HepG2 (cell line): ENCODE results near the gene MAEA. TPM values are rescaled to one million over a fixed set of nuclear protein-coding genes. Genes with fewer than 3 reads are reported as not detected.

Experiments used
- ATAC-seq: fragments of 200-7000 bp; cut with Tn5 transposase; 3 replicates; pipeline ENCODE4 v1.9.1; 2020; ENCODE audit warnings: mild to moderate bottlenecking, moderate library complexity
- BruUV-seq: library from RNA; stranded (reverse); fragments of 400-500 nt; replicated peaks from 2 replicates; lab custom pipeline; 2021; lab: Mats Ljungman, UMichigan
- CTCF ChIA-PET: fragments of 300-600 bp; formaldehyde crosslinking; extraction: SDS; loops from one replicate; lab custom pipeline; 2021; ENCODE audit warnings: low total read pairs, inconsistent platforms, low intra/inter-chr PET ratio; lab: Yijun Ruan, JAX
- POLR2A ChIA-PET: fragments of 350-600 bp; sonication (Branson Sonifier 250); formaldehyde crosslinking; loops from one replicate; lab custom pipeline; 2020; ENCODE audit warnings: antibody characterized with exemption, inconsistent platforms; lab: Yijun Ruan, JAX
- DNase-seq: peaks from one replicate; pipeline ENCODE4 v3.0.0-alpha.2; 2015; ENCODE audit warnings: low spot score
- FAIRE-seq: peaks from 3 replicates; lab custom pipeline; 2011; peaks lifted over from hg19 to GRCh38; lab: Jason Lieb, UNC
- H2AFZ ChIP-seq: one replicate; pipeline ENCODE4 v1.6.1; 2011; ENCODE audit warnings: low read length, inconsistent platforms
- H3K27ac ChIP-seq: fragments of 300-600 bp; 3 replicates; pipeline ENCODE4 v1.8.0; 2011; ENCODE audit warnings: mixed run types, mild to moderate bottlenecking, mixed read lengths, low read length, inconsistent platforms; ENCODE audit not compliant: insufficient read depth; ENCODE audit errors: extremely low read length
- H3K27me3 ChIP-seq, 2 experiments: fragments of 200-600 bp in 1 of 2; 2 replicates in 1 of 2; 3 replicates in 1 of 2; pipeline versions ENCODE4 v1.6.0 to v1.8.0; 2011; ENCODE audit warnings: low read length in 2 of 2, mild to moderate bottlenecking in 2 of 2, moderate library complexity in 2 of 2, inconsistent platforms in 1 of 2; ENCODE audit not compliant: insufficient read depth in 2 of 2, control insufficient read depth in 1 of 2
- H3K36me3 ChIP-seq, 2 experiments: fragments of 200-600 bp in 1 of 2; replicated peaks in 1 of 2; 2 replicates in 1 of 2; 3 replicates in 1 of 2; pipeline versions ENCODE4 v1.5.1 to v1.8.0; 2011; ENCODE audit warnings: low read length in 2 of 2, inconsistent platforms in 1 of 2; ENCODE audit not compliant: insufficient read depth in 2 of 2, control insufficient read depth in 1 of 2
- H3K4me1 ChIP-seq: 2 replicates; pipeline ENCODE4 v1.5.1; 2012; ENCODE audit warnings: low read length, inconsistent platforms; ENCODE audit not compliant: insufficient read depth
- H3K4me2 ChIP-seq: 2 replicates; pipeline ENCODE4 v1.6.0; 2011; ENCODE audit warnings: low read depth, low read length, inconsistent platforms
- H3K4me3 ChIP-seq, 3 experiments: fragments of 200-600 bp in 1 of 3; sonication (generic), shearing (Covaris generic) in 1 of 3; replicated peaks in 1 of 3; 2 replicates each; pipeline ENCODE4 v1.5.1; 2011 to 2016; ENCODE audit warnings: low read length in 3 of 3, inconsistent platforms in 2 of 3, low read depth in 2 of 3, mild to moderate bottlenecking in 2 of 3, control low read depth in 1 of 3, mixed read lengths in 1 of 3; ENCODE audit not compliant: insufficient read depth in 1 of 3
- H3K79me2 ChIP-seq: one replicate; pipeline ENCODE4 v1.6.1; 2011; ENCODE audit warnings: low read length, inconsistent platforms; ENCODE audit not compliant: insufficient read depth
- H3K9ac ChIP-seq: 2 replicates; pipeline ENCODE4 v1.6.0; 2011; ENCODE audit warnings: mild to moderate bottlenecking, low read depth, low read length, inconsistent platforms; ENCODE audit not compliant: insufficient read depth
- H3K9me3 ChIP-seq: 2 replicates; pipeline ENCODE4 v1.5.1; 2012; ENCODE audit warnings: mild to moderate bottlenecking, low read length
- H4K20me1 ChIP-seq: 2 replicates; pipeline ENCODE4 v1.6.0; 2011; ENCODE audit warnings: inconsistent platforms, mild to moderate bottlenecking, low read length, moderate library complexity; ENCODE audit not compliant: insufficient read depth
- ATF7-NPFF ChIP-seq: sonication (generic); formaldehyde crosslinking; IDR thresholded peaks from 2 replicates; pipeline ENCODE4 v1.8.1; 2023; ENCODE audit warnings: mild to moderate bottlenecking, low read depth, missing genetic modification reagents, moderate library complexity
- CTCF ChIP-seq: sonication (generic); formaldehyde crosslinking; IDR thresholded peaks from 2 replicates; pipeline ENCODE4 v1.5.0; 2020; ENCODE audit warnings: mild to moderate bottlenecking, missing genetic modification reagents, moderate library complexity
- GLI4 ChIP-seq: sonication (generic); formaldehyde crosslinking; IDR thresholded peaks from 2 replicates; pipeline ENCODE4 v1.5.1; 2020; ENCODE audit warnings: missing genetic modification reagents, mild to moderate bottlenecking, moderate library complexity, borderline replicate concordance
- HOXA9 ChIP-seq: sonication (generic); formaldehyde crosslinking; IDR thresholded peaks from 2 replicates; pipeline ENCODE4 v1.8.1; 2022; ENCODE audit warnings: missing genetic modification reagents, mild to moderate bottlenecking, moderate library complexity, borderline replicate concordance
- STAG1 ChIP-seq: sonication (generic); formaldehyde crosslinking; IDR thresholded peaks from 2 replicates; pipeline ENCODE4 v1.4.0; 2020; ENCODE audit warnings: missing genetic modification reagents
- ZNF367 ChIP-seq: sonication (generic); formaldehyde crosslinking; IDR thresholded peaks from 2 replicates; pipeline ENCODE4 v1.4.0; 2020; ENCODE audit warnings: missing genetic modification reagents, borderline replicate concordance
- WGBS: methylation state at CpG from one replicate; pipeline ENCODE4 v1.1.6; 2017; ENCODE audit warnings: low lambda C conversion rate; 5-methylcytosine and 5-hydroxymethylcytosine counted together
- in situ Hi-C: cut with HindIII; loops from 2 replicates; pipeline ENCODE4 v1.10.0; 2017; ENCODE audit warnings: low pct_unique_long_range_greater_than_20kb; ENCODE audit not compliant: extremely low pct_ligation_motif_present
- intact Hi-C: fragments of 100-400 bp; cut with micrococcal nuclease; formaldehyde crosslinking; loops from one replicate; pipeline ENCODE4 v1.10.0; 2022; ENCODE audit not compliant: unreplicated experiment
- polyA plus RNA-seq, 8 experiments: library from polyadenylated mRNA; depleted of rRNA in 3 of 8; stranded (reverse) in 7 of 8; unstranded in 1 of 8; fragments of >200 nt; fragmentation: Illumina TruSeq in 4 of 8; extraction: Trizol in 4 of 8; gene quantifications; 2 replicates each; pipeline versions ENCODE4 v1.2.1 to v1.2.3, GENCODE V29; 2011 to 2016; ENCODE audit warnings: low read depth in 4 of 8, missing spikeins in 1 of 8, mixed read lengths in 1 of 8; ENCODE audit not compliant: insufficient read depth in 1 of 8
- total RNA-seq, 5 experiments: library from RNA; depleted of rRNA; stranded (reverse); fragments of >200 nt; fragmentation: Illumina TruSeq; extraction: Trizol; gene quantifications; 2 replicates each; pipeline ENCODE4 v1.2.3, GENCODE V29; 2016; ENCODE audit warnings: low read depth in 1 of 5

MAEA gene
- total and polyA plus RNA-seq, 2 of the 13 experiments (the other 11 are each of a cell fraction or from before 2014, with no cell fraction given): 52.0 to 57.1 TPM

- H3K4me3 ChIP-seq: no peak overlapping the region
- no peaks in the 10 kb centered on the region for H3K9me3 ChIP-seq
- peaks cover 7% of the 10 kb centered on the region for H3K4me1 ChIP-seq
- H3K27me3 ChIP-seq: no peaks in the 10 kb centered on the region
- no peak for DNase-seq
- no peak overlapping the region for H3K9ac ChIP-seq
- POLR2A ChIA-PET: no interaction called here
- no TSS peak for BruUV-seq
- CTCF ChIA-PET: no interaction called here
- intact Hi-C loops: no loop called here
- H3K36me3 ChIP-seq: peaks cover 1 to 19% of the 10 kb centered on the region in 2 experiments; a peak in 2 of 5 replicates
- H2AFZ ChIP-seq: no peak overlapping the region
- TF ChIP-seq CTCF (0 out of 2 replicates have a peak, but pooled peaks have one; percentile 15), HOXA9 (CRISPR knock-in tag) (no peak), ATF7-NPFF (CRISPR knock-in tag) (no peak), STAG1 (0 out of 2 replicates have a peak, but pooled peaks have one; percentile 3), GLI4 (no peak), ZNF367 (CRISPR knock-in tag) (no peak)
- TF ChIP-seq, all 625 proteins: peak for 2
- Histone ChIP-seq H3K4me2 (no peak overlapping the region), H4K20me1 (0 out of 2 replicates have a peak, but pooled peaks cover 3% of the 10 kb centered on the region), H3K79me2 (no peaks in the 10 kb centered on the region), H3K27ac (no peak overlapping the region)
- FAIRE-seq: no peak
- 91% methylated on average over 14 of the region's 25 CpGs for WGBS
- in situ Hi-C loops: no loop called here
- ATAC-seq: no peak
Observed at GRCh38 chr4:1365271-1366178, 75.8 kb downstream of the MAEA start.
